ENCODE results near the gene PSMC3.

- no peak for TF ChIP-seq POLR2A (IDR thresholded peaks at IDR 0.05)
- TF ChIP-seq POLR2AphosphoS5 (IDR thresholded peaks at IDR 0.05), result no peak
- no peak for TF ChIP-seq CTCF (IDR thresholded peaks at IDR 0.05 in 8 of 11, conservative IDR thresholded peaks at IDR 0.05 in 3 of 11)
Observed at GRCh38 chr11:47409440-47410369, 16.5 kb downstream of the PSMC3 start.

Measured in spleen (tissue), 7 donors.